Stimulated activated naive CD8-positive, alpha-beta T cell treated with anti-CD3 and anti-CD28 coated beads, Interleukin-15, Interleukin-2, amounts not matched to agents 100 ng/mL and 50 ng/mL, for 24 hours (primary cell): ENCODE measurements around the gene SCAPER.
"Not testable (repeated sequence)": the region's sequence is repeated elsewhere in the genome, so short reads cannot be mapped to it uniquely, and the experiment has no call there.

Experiments
- H3K27ac Mint-ChIP-seq: one replicate; pipeline ENCODE4 v1.8.0; 2021; ENCODE audit warnings: mild to moderate bottlenecking, mixed read lengths
- H3K27me3 Mint-ChIP-seq: one replicate; pipeline ENCODE4 v1.8.0; 2021; ENCODE audit warnings: mixed read lengths
- H3K36me3 Mint-ChIP-seq: one replicate; pipeline ENCODE4 v1.8.0; 2021; ENCODE audit warnings: low read depth, mixed read lengths
- H3K4me1 Mint-ChIP-seq: one replicate; pipeline ENCODE4 v1.8.0; 2021; ENCODE audit warnings: low read depth, mixed read lengths
- H3K4me3 Mint-ChIP-seq: one replicate; pipeline ENCODE4 v1.8.0; 2021; ENCODE audit warnings: mild to moderate bottlenecking, mixed read lengths
- H3K9me3 Mint-ChIP-seq: one replicate; pipeline ENCODE4 v1.8.0; 2021; ENCODE audit warnings: mixed read lengths

Gene SCAPER

GRCh38 chr15:76931397-76932134, 26.4 kb upstream of the SCAPER start, which contains the start of gene RCN2:
Gene RCN2, plus strand, starts transcription at chr15:76931749. Its CDS starts 93 bp downstream, at chr15:76931842.
- H3K27me3 Mint-ChIP-seq, result no peaks in the 10 kb centered on the region
- peak within 1 kb of the TSS; percentile 74 for H3K27ac Mint-ChIP-seq
- no peaks in the 10 kb centered on the region for H3K9me3 Mint-ChIP-seq
- H3K4me3 Mint-ChIP-seq, result peak within 1 kb of the TSS; percentile 94
- peaks cover 41% of the 10 kb centered on the region for H3K4me1 Mint-ChIP-seq
- H3K36me3 Mint-ChIP-seq, result peaks cover 31% of the 10 kb centered on the region

DNA sequence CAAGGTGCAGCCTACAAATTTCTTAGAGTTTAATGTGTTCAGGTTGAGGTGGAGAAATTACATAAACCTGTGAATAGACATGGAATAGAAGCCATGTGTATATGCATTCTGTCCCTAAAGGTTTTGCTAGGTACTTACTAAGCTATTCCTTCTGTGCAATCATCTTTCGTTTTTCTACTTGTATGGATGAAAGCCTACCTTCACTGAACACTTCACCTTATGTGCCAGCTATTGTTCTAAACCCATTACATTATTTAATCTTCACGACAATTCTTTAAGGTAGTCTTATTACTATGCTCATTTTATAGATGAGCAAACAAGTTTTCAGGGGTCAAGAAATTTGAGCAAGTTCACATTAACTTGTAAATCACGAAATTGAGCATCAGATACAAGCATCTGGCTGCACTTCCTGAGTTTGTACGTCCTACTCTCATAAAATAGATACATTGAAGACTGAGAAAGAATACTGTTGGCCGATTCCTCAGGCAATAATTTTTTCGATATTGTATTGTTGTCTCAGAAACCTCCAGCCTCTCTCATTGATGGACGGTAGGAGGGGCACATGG, 25.8 kb upstream of the SCAPER start:
- Mint-ChIP-seq H3K9me3 (no peaks in the 10 kb centered on the region), H3K27me3 (no peaks in the 10 kb centered on the region), H3K4me1 (peaks cover 41% of the 10 kb centered on the region), H3K4me3 (peak overlapping the region; percentile 94), H3K27ac (peak overlapping the region; percentile 66), H3K36me3 (peaks cover 27% of the 10 kb centered on the region)

DNA sequence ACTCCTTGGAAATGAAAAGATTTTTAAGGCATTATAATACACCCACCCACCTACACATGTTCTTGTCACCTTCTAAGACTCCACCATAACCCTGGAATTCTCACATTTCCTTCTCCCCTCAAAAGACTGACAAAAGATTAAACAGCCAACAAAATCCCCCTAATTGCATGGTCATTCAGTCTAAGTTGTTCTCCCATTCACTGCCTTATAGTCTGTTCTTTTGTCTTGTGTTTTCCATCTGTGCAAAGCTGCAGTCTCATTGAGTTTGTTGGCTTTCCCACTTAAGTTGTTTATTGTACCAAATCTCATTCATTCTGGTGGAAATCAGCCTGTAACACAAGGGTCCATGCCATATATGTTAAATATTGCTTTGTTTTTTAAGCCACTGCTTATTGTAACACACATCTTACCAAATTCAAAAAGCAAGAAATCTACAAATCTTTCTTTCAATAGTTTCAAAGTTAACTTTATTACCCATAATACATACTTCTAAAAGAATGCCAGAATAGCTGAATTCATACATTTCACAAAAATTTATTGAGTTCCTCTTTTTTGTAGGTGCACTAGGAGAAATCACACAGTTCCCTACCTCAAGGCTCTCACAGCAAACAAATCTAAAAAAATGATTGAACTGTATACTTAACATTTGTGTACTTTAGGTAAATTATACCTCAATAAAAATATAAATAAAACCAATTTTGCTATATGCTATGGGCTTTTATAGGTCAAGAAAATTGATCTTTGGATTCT, 24.0 kb upstream of the SCAPER start:
- no peak overlapping the region for H3K27ac Mint-ChIP-seq
- peaks cover 27% of the 10 kb centered on the region for H3K4me1 Mint-ChIP-seq
- H3K36me3 Mint-ChIP-seq, result peaks cover 12% of the 10 kb centered on the region

DNA sequence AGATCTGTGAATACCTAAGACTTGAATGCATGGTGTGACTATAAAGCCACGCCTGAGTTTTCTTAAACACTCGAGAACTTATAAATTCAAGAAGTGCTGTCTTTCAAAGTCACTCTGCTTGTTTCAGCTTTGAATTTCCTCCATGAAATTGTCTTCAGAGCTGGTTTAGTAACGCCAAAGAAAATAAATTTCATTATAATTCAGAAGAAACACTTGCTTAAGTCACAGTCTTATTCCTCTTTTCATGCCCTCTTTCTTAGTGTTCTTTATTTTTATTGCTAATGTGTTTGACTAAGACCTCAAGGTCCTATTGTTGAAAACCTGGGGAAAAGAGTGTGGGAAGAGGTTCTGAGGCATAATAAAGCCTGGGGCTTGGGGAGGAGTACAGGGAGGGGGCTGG, 23.1 kb upstream of the SCAPER start:
- Mint-ChIP-seq H3K9me3 (no peaks in the 10 kb centered on the region), H3K4me1 (peaks cover 21% of the 10 kb centered on the region), H3K27ac (no peak overlapping the region), H3K27me3 (peaks cover 5% of the 10 kb centered on the region), H3K36me3 (peaks cover 4% of the 10 kb centered on the region), H3K4me3 (no peak overlapping the region)

More for the DNA sequence above, 24.0 kb upstream of the SCAPER start:
- Mint-ChIP-seq H3K9me3 (no peaks in the 10 kb centered on the region), H3K4me3 (no peak overlapping the region), H3K27me3 (peaks cover 5% of the 10 kb centered on the region)

- Mint-ChIP-seq H3K9me3 (no peaks in the 10 kb centered on the region), H3K27ac (no peak overlapping the region), H3K36me3 (no peaks in the 10 kb centered on the region), H3K4me1 (no peaks in the 10 kb centered on the region), H3K4me3 (no peak overlapping the region), H3K27me3 (peaks cover 19% of the 10 kb centered on the region)
These were observed 11.2 kb upstream of the SCAPER start for GRCh38 chr15:76916369-76916768.

DNA sequence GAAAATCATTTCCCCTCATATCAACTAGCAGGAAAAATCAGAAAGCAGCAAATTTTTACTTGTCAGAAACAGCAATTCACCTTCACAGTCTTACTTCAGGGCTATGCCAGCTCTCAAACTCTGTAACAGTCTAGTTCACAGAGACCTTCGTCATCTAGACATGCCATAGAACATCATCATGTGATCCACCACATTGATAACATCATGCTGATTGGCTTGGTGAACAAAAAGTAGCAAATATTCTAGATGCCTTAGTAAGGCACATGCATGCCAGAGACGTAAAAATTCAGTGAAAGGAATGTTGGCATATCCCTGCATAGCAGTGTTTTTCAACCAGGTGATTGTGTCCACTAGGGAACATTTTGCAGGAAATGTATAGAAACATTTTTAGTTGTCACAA, 8.6 kb upstream of the SCAPER start:
- no peak overlapping the region for H3K4me3 Mint-ChIP-seq
- peaks cover 9% of the 10 kb centered on the region for H3K27me3 Mint-ChIP-seq
- no peaks in the 10 kb centered on the region for H3K4me1 Mint-ChIP-seq
- H3K27ac Mint-ChIP-seq, result no peak overlapping the region
- no peaks in the 10 kb centered on the region for H3K36me3 Mint-ChIP-seq
- H3K9me3 Mint-ChIP-seq, result no peaks in the 10 kb centered on the region

DNA sequence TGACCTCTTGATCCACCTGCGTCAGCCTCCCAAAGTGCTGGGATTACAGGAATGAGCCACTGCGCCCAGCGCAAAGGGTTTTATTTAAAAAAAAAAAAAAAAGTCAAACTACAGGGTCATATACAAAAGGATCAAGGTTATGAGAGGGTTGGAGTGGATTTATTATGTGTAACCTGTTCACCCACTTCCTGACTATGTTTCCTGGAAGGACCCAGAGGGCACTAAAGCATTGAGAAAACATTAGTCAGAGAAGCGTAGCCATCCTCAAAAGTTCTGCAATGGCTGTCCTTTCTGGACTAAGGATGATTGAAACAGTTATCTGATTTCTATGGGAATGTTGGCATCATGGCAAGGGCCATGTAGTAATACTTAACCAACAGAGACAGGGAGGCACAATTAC, 7.3 kb upstream of the SCAPER start:
- Mint-ChIP-seq H3K27ac (no peak overlapping the region), H3K9me3 (no peaks in the 10 kb centered on the region), H3K4me3 (no peak overlapping the region), H3K4me1 (no peaks in the 10 kb centered on the region), H3K27me3 (peaks cover 6% of the 10 kb centered on the region), H3K36me3 (no peaks in the 10 kb centered on the region)

GRCh38 chr15:76905855-76906254, 715 bp upstream of the SCAPER start:
- Mint-ChIP-seq H3K4me1 (peaks cover 35% of the 10 kb centered on the region), H3K27me3 (no peaks in the 10 kb centered on the region), H3K4me3 (peak overlapping the region; percentile 94), H3K27ac (no peak overlapping the region), H3K9me3 (no peaks in the 10 kb centered on the region), H3K36me3 (no peaks in the 10 kb centered on the region)

- Mint-ChIP-seq H3K9me3 (no peaks in the 10 kb centered on the region), H3K27me3 (no peaks in the 10 kb centered on the region), H3K27ac (peak overlapping the region; percentile 93), H3K4me1 (peaks cover 35% of the 10 kb centered on the region), H3K4me3 (peak overlapping the region; percentile 94), H3K36me3 (no peaks in the 10 kb centered on the region)
These were observed 603 bp downstream of the SCAPER start for GRCh38 chr15:76904461-76905012.

- H3K36me3 Mint-ChIP-seq, result peaks cover 10% of the 10 kb centered on the region
- H3K9me3 Mint-ChIP-seq, result no peaks in the 10 kb centered on the region
- H3K27me3 Mint-ChIP-seq, result no peaks in the 10 kb centered on the region
- peak overlapping the region; percentile 94 for H3K4me3 Mint-ChIP-seq
- peaks cover 35% of the 10 kb centered on the region for H3K4me1 Mint-ChIP-seq
- peak overlapping the region; percentile 36 for H3K27ac Mint-ChIP-seq
These were observed 1.9 kb downstream of the SCAPER start for GRCh38 chr15:76903251-76903681.

DNA sequence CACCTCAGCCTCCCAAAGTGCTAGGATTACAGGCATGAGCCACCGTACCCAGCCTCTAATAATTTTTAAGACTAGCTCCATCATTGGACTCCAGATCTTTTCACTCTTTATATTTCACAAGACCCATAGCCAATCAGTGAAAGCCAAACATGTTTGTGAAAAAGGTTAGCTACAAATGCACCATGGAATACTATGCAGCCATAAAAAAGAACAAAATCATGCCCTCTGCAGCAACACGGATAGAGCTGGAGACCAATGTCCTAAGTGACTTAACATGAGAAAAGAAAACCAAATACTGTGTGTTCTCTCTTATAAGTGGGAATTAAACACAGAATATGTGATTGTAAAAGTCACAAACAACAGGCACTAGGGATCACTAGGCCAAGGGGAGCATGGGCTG, 3.2 kb downstream of the SCAPER start:
- Mint-ChIP-seq H3K9me3 (no peaks in the 10 kb centered on the region), H3K27ac (no peak overlapping the region), H3K4me3 (no peak overlapping the region), H3K36me3 (peaks cover 17% of the 10 kb centered on the region), H3K27me3 (no peaks in the 10 kb centered on the region), H3K4me1 (peaks cover 35% of the 10 kb centered on the region)

GRCh38 chr15:76899931-76900310, 5.2 kb downstream of the SCAPER start:
- H3K4me3 Mint-ChIP-seq, H3K27me3 Mint-ChIP-seq, H3K9me3 Mint-ChIP-seq, H3K27ac Mint-ChIP-seq: not testable (repeated sequence)
- Mint-ChIP-seq H3K36me3 (peaks cover 20% of the 10 kb centered on the region), H3K4me1 (peaks cover 26% of the 10 kb centered on the region)

- peaks cover 28% of the 10 kb centered on the region for H3K4me1 Mint-ChIP-seq
- H3K36me3 Mint-ChIP-seq, result peaks cover 25% of the 10 kb centered on the region
- H3K27ac Mint-ChIP-seq, result peak overlapping the region; percentile 34
- not testable (repeated sequence) for H3K4me3 Mint-ChIP-seq, H3K27me3 Mint-ChIP-seq, H3K9me3 Mint-ChIP-seq
These were observed 5.8 kb downstream of the SCAPER start for GRCh38 chr15:76899176-76899930.

GRCh38 chr15:76898102-76898501, 7.0 kb downstream of the SCAPER start:
- Mint-ChIP-seq H3K4me1 (peaks cover 18% of the 10 kb centered on the region), H3K36me3 (peaks cover 36% of the 10 kb centered on the region), H3K27me3 (no peaks in the 10 kb centered on the region)

More at GRCh38 chr15:76898102-76898501, 7.0 kb downstream of the SCAPER start:
- Mint-ChIP-seq H3K9me3 (no peaks in the 10 kb centered on the region), H3K4me3 (no peak overlapping the region), H3K27ac (no peak overlapping the region)
